ENCODE measurements around the gene NDUFB4.
A peak's percentile ranks its signal among the peaks of the same experiment; 100 is the strongest.

Gene NDUFB4

DNA sequence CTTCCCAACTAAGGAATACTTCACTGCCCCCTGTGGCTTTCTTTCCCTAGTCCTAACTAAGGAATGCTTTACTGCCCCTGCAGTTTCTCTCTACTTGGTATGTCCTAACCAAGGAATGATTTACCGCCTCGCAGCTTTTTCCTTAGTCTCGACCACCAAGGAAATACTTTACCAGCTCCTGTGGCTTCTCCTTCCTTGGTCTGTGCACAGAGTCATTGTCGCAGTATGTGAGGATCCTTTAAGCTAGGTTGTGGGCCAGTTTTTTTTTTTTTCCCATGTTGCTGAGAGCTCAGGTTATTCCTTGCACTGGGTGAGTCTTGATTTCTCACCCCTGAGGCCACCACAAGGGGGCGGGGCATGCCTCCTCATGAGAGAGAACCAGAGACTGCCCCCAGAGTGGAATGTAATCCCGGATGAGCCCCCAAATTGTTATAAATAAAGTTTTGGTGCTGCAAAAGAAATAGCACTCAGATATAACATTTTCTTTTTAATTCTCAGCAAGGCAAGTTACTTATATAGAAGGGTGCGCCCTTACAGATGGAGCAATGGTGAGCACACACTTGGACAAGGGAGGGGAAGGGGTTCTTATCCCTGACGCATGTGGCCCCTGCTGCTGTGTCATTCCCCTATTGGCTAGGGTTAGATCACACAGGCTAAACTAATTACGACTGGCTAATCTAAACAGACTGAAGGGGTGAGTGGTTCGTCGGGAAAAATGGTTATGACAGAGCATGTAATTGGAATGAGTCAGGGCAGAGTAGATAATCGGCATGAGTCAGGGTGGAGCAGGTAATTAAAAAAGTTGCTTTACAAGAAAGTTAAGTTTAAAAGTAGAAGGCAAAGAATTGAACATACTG is 27.0 kb downstream of the NDUFB4 start:
- TF ChIP-seq FOXK2 (IDR thresholded peaks at IDR 0.05): no peak
- TF ChIP-seq, protein P1, sequence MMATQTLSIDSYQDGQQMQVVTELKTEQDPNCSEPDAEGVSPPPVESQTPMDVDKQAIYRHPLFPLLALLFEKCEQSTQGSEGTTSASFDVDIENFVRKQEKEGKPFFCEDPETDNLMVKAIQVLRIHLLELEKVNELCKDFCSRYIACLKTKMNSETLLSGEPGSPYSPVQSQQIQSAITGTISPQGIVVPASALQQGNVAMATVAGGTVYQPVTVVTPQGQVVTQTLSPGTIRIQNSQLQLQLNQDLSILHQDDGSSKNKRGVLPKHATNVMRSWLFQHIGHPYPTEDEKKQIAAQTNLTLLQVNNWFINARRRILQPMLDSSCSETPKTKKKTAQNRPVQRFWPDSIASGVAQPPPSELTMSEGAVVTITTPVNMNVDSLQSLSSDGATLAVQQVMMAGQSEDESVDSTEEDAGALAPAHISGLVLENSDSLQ (IDR thresholded peaks at IDR 0.05): peak; percentile 76
- no peak for TF ChIP-seq FOXA1 (IDR thresholded peaks at IDR 0.05)
- TF ChIP-seq CTBP1 (IDR thresholded peaks at IDR 0.05; ENCODE audit: borderline replicate concordance): no peak
- TF ChIP-seq ARNT (IDR thresholded peaks at IDR 0.05): no peak
- TF ChIP-seq ELF4 (IDR thresholded peaks at IDR 0.05): no peak
- no peak for TF ChIP-seq SUZ12 (IDR thresholded peaks at IDR 0.05)
- TF ChIP-seq ZNF384 (IDR thresholded peaks at IDR 0.05): peak; percentile 93
- no peak for TF ChIP-seq NFRKB (IDR thresholded peaks at IDR 0.05)
- no peak for TF ChIP-seq FOXM1 (IDR thresholded peaks at IDR 0.05; ENCODE audit: borderline replicate concordance)
- no peak for TF ChIP-seq L3MBTL2 (conservative IDR thresholded peaks at IDR 0.05)
- ChIA-PET POLR2A (interaction anchor here (1.0 to 1.2 kb wide), 2 partner anchors 9 to 27 kb away, joined by 3 to 4 read pairs; partner anchors contain the start of gene NDUFB4), CTCF (interaction anchor here (0.6 to 1.0 kb wide), 4 partner anchors 11 to 281 kb away, joined by 3 to 5 read pairs (median 4); no protein-coding TSS in a partner anchor)

DNA sequence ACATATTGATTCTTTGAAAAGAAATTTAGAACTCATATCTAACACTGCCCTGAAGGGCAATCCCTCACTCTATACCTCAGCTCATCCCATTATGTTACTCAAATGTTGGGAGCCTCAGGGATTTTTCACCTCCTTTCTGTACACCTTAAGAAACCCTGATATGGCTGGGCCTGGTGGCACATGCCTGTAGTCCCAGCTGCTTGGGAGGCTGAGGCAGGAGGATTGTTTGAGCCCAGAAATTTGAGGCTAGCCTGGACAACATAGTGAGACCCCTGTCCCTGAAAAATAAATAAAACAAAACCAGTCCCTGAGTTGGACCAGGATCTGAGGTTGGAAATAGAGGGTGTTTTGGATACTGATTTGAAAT is 27.6 kb downstream of the NDUFB4 start:
- CTCF ChIA-PET: no interaction called here
- TF ChIP-seq ARNT (IDR thresholded peaks at IDR 0.05) (no peak), SP1 (IDR thresholded peaks at IDR 0.05) (no peak)
- TF ChIP-seq, protein P1 (IDR thresholded peaks at IDR 0.05): no peak
- no peak for DNase-seq (ENCODE audit: extremely low spot score)
- POLR2A ChIA-PET: no interaction called here

More for the DNA sequence above, 27.0 kb downstream of the NDUFB4 start:
- peak; percentile 40 for DNase-seq (ENCODE audit: extremely low spot score)

GRCh38 chr3:120625159-120625586 is 29.0 kb downstream of the NDUFB4 start:
- TF ChIP-seq L3MBTL2 (conservative IDR thresholded peaks at IDR 0.05) (no peak), FOXA1 (IDR thresholded peaks at IDR 0.05) (no peak), HDGF (IDR thresholded peaks at IDR 0.05; ENCODE audit: borderline replicate concordance) (no peak), ELF4 (IDR thresholded peaks at IDR 0.05) (no peak), FOXM1 (IDR thresholded peaks at IDR 0.05; ENCODE audit: borderline replicate concordance) (no peak), CTBP1 (IDR thresholded peaks at IDR 0.05; ENCODE audit: borderline replicate concordance) (no peak), FOXK2 (IDR thresholded peaks at IDR 0.05) (no peak), TARDBP (IDR thresholded peaks at IDR 0.05) (no peak), SP1 (IDR thresholded peaks at IDR 0.05) (no peak), ZNF384 (IDR thresholded peaks at IDR 0.05) (no peak), LEF1 (IDR thresholded peaks at IDR 0.05; ENCODE audit: borderline replicate concordance) (no peak), NFRKB (IDR thresholded peaks at IDR 0.05) (no peak)
- TF ChIP-seq, protein P1 (IDR thresholded peaks at IDR 0.05): no peak
- ChIA-PET POLR2A (no interaction called here), CTCF (no interaction called here)

GRCh38 chr3:120634539-120634938 is 38.4 kb downstream of the NDUFB4 start:
- ChIA-PET CTCF (interaction anchor here (1.0 kb wide), 1 partner anchor 12 kb away, joined by 3 read pairs; no protein-coding TSS in a partner anchor), POLR2A (interaction anchor here (0.9 kb wide), 1 partner anchor 39 kb away, joined by 3 read pairs; the partner anchor contains the start of gene NDUFB4)
- no peak for TF ChIP-seq ZNF384 (IDR thresholded peaks at IDR 0.05)
- TF ChIP-seq HDGF (IDR thresholded peaks at IDR 0.05; ENCODE audit: borderline replicate concordance): no peak
- DNase-seq (ENCODE audit: extremely low spot score): no peak

More at GRCh38 chr3:120625159-120625586, 29.0 kb downstream of the NDUFB4 start:
- no peak for DNase-seq (ENCODE audit: extremely low spot score)

DNA sequence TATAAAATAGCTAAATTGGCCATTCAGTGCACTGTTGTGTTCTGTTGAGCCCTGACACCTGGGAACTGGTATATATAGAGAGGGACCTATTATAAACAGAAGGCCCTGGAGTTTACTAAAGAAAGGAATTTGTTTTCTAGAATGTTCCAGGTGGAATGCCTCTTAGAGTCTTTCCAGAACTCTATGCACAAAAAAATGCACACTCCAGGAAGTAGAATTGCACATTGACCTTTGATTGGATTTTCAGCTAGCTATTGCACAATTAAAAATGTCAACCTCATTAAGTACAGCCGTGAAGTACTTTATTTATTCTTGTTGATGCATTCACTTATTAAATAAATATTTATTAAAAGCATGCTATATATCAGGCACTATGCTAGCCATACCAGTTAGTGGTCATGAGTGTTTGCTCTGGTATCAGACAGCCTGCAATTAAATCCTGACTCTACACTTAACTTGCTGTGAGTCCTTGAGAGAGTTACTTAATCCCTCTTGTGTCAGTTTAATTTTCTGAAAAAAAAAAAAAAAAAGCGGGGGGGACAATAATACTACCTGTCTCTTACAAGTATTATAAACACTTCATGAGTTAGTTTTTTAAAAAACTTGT is 40.8 kb downstream of the NDUFB4 start:
- DNase-seq (ENCODE audit: extremely low spot score): no peak
- TF ChIP-seq ARNT (IDR thresholded peaks at IDR 0.05) (no peak), ZNF384 (IDR thresholded peaks at IDR 0.05) (no peak), NFRKB (IDR thresholded peaks at IDR 0.05) (no peak), SUZ12 (IDR thresholded peaks at IDR 0.05) (no peak), LEF1 (IDR thresholded peaks at IDR 0.05; ENCODE audit: borderline replicate concordance) (no peak), FOXA1 (IDR thresholded peaks at IDR 0.05) (no peak), SP1 (IDR thresholded peaks at IDR 0.05) (no peak), ELF4 (IDR thresholded peaks at IDR 0.05) (no peak), FOXM1 (IDR thresholded peaks at IDR 0.05; ENCODE audit: borderline replicate concordance) (no peak), BHLHE40 (IDR thresholded peaks at IDR 0.05; ENCODE audit: borderline replicate concordance) (no peak), FOXK2 (IDR thresholded peaks at IDR 0.05) (no peak), L3MBTL2 (conservative IDR thresholded peaks at IDR 0.05) (no peak), HDGF (IDR thresholded peaks at IDR 0.05; ENCODE audit: borderline replicate concordance) (no peak), CTBP1 (IDR thresholded peaks at IDR 0.05; ENCODE audit: borderline replicate concordance) (no peak), TARDBP (IDR thresholded peaks at IDR 0.05) (no peak)
- TF ChIP-seq, protein P1 (IDR thresholded peaks at IDR 0.05): no peak
- ChIA-PET CTCF (interaction anchor here (0.7 kb wide), 1 partner anchor 73 kb away, joined by 3 read pairs; no protein-coding TSS in a partner anchor), POLR2A (no interaction called here)
